ENCODE data around the gene PAPSS2.

- TF ChIP-seq CTCF (IDR thresholded peaks at IDR 0.05; ENCODE audit: insufficient read depth, low read length, poor library complexity, severe bottlenecking) = no peak
- TF ChIP-seq EZH2phosphoT487 (conservative IDR thresholded peaks at IDR 0.05; ENCODE audit: low read length) = no peak
Measured at GRCh38 chr10:87615856-87616255, 43.8 kb upstream of the PAPSS2 start.

Data from SU-DHL-6 (cell line).